Activated T-helper 1 cell treated with anti-CD3 and anti-CD28 coated beads, Interleukin-12 subunit alpha, Interleukin-12 subunit beta, Interleukin-2, Interleukin-4 antibody, amounts not matched to agents 30 ng/mL and 10 ng/mL and 1 ng/mL, durations not matched to agents 14 hours and 24 hours and 36 hours (primary cell): ENCODE measurements around the gene ZNF653. TPM values are rescaled to one million over a fixed set of nuclear protein-coding genes. Genes with fewer than 3 reads are reported as not detected.
A peak's percentile ranks its signal among the peaks of the same experiment; 100 is the strongest.

Experiments used
- DNase-seq: peaks from one replicate; pipeline ENCODE4 v3.0.0; 2021; ENCODE audit warnings: low spot score
- H3K27ac Mint-ChIP-seq: one replicate; pipeline ENCODE4 v1.8.0; 2021; ENCODE audit warnings: mild to moderate bottlenecking, mixed read lengths
- H3K27me3 Mint-ChIP-seq: one replicate; pipeline ENCODE4 v1.8.0; 2022; ENCODE audit warnings: mild to moderate bottlenecking, moderate library complexity, mixed read lengths; ENCODE audit not compliant: insufficient read depth
- H3K36me3 Mint-ChIP-seq: one replicate; pipeline ENCODE4 v1.8.0; 2021; ENCODE audit warnings: low read depth, mixed read lengths
- H3K4me1 Mint-ChIP-seq: one replicate; pipeline ENCODE4 v1.8.0; 2021; ENCODE audit warnings: low read depth, mixed read lengths
- H3K4me3 Mint-ChIP-seq: one replicate; pipeline ENCODE4 v1.8.0; 2021; ENCODE audit warnings: mild to moderate bottlenecking, moderate library complexity, mixed read lengths
- H3K9me3 Mint-ChIP-seq: one replicate; pipeline ENCODE4 v1.8.0; 2021; ENCODE audit warnings: mixed read lengths
- intact Hi-C: fragments of 100-400 bp; cut with micrococcal nuclease; formaldehyde crosslinking; loops from one replicate; pipeline ENCODE4 v1.15.1; 2024
- total RNA-seq: library from RNA; stranded (reverse); gene quantifications from 2 replicates; pipeline ENCODE4 v1.2.3, GENCODE V29; 2022

The ZNF653 gene
- total RNA-seq, 1 donor from 2014 or later, result 23.1 TPM

DNA sequence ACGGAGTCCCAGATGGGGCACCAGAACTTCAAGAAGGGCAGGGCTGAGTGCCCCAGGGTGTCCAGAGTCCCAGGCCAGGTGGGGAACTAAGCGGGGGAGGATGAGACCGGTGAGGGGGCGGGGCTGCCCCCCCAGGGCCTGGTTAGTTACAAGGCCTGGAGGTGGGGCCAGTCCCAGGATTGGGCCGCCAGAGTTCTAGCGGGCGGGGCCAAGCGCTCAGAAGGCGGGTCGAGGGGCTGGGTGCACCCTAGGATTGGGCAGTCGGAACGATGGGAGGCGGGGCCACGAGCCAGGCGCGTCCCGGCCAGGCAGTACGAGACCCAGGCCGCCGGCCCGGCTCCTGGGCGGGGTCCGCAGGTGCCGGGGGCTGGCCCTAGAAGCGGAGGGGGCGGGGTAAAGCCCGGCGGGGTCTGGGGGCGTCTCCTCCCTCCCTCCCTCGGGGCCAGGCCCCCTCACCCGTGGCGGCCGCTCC, 571 bp downstream of the ZNF653 start:
- intact Hi-C loops, result loop anchor here (1.0 to 2.0 kb wide), 9 partner anchors 23 to 1191 kb away; partner anchors contain the start of genes ECSIT, ELOF1, FBXW9 and ODAD3
- peak overlapping the region; percentile 91 for H3K4me3 Mint-ChIP-seq
- DNase-seq, result peak; percentile 97
- H3K36me3 Mint-ChIP-seq, result peaks cover 6% of the 10 kb centered on the region
- H3K9me3 Mint-ChIP-seq, result no peaks in the 10 kb centered on the region
- H3K27me3 Mint-ChIP-seq, result no peaks in the 10 kb centered on the region
- peaks cover 13% of the 10 kb centered on the region for H3K4me1 Mint-ChIP-seq
- H3K27ac Mint-ChIP-seq, result peak overlapping the region; percentile 84

DNA sequence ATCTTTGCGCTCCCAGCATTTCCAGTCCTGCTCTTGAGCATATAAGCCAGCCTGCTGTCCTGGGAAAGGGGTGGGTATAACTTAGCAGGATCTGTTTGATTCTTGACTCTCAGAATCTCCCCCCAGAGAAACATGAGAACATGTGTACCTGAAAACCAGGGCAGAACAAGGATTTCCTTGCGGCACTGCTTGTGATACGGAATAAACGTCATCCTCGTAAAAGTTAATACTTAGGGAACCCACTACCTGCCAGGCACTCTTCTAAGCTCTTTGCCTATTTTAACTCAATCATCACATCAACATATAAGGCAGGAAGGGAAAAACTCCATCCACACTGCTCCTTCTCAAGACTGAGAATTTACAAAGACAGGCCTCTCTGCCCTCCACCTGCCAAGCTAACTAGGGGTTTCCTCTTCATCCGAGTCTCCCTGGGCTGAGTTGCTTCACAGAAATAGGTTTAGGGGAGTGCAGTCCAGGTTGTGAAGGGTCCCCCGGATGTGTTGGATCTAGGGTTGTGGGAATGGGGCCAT, 1.1 kb downstream of the ZNF653 start:
- Mint-ChIP-seq H3K4me1 (peaks cover 13% of the 10 kb centered on the region), H3K27ac (peak overlapping the region; percentile 84), H3K36me3 (peaks cover 10% of the 10 kb centered on the region), H3K9me3 (no peaks in the 10 kb centered on the region), H3K27me3 (no peaks in the 10 kb centered on the region), H3K4me3 (peak overlapping the region; percentile 88)
- DNase-seq, result no peak
- intact Hi-C loops, result loop anchor here (1.0 to 2.0 kb wide), 9 partner anchors 22 to 1192 kb away; partner anchors contain the start of genes ECSIT, ELOF1, FBXW9 and ODAD3

DNA sequence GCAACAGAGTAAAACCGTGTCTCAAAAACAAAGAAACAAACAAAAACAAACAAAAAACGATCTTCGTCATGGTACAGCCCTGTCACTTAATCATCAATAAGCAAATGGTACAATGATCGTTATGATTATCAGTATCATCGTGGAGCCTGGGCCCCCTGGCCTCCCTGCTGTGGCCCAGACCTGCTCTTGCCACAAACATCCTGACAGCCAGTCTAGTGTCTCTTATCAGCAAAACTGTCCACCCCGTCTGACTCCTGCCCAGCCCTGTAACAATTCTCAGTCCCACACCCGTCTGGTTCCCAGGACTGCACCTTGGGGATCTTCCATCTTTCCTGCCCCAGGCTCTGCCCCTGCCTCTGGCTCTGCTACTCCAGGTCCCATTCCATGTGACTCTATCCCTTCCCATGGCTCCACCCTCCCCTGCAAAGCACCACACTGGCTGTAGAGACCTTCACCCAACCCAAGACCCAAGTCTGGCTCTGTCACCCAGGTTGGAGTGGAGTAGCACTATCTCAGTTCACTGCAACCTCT, 5.7 kb downstream of the ZNF653 start:
- Mint-ChIP-seq H3K27ac (no peak overlapping the region), H3K27me3 (no peaks in the 10 kb centered on the region)
- intact Hi-C loops, result no loop called here

GRCh38 chr19:11499220-11499726, 6.4 kb downstream of the ZNF653 start:
- Mint-ChIP-seq H3K27me3 (no peaks in the 10 kb centered on the region), H3K4me1 (no peaks in the 10 kb centered on the region), H3K27ac (no peak overlapping the region), H3K4me3 (no peak overlapping the region), H3K36me3 (peaks cover 13% of the 10 kb centered on the region), H3K9me3 (no peaks in the 10 kb centered on the region)
- no peak for DNase-seq
- intact Hi-C loops, result no loop called here

More for the DNA sequence above, 5.7 kb downstream of the ZNF653 start:
- Mint-ChIP-seq H3K4me3 (no peak overlapping the region), H3K36me3 (peaks cover 13% of the 10 kb centered on the region), H3K9me3 (no peaks in the 10 kb centered on the region), H3K4me1 (peaks cover 6% of the 10 kb centered on the region)
- no peak for DNase-seq

DNA sequence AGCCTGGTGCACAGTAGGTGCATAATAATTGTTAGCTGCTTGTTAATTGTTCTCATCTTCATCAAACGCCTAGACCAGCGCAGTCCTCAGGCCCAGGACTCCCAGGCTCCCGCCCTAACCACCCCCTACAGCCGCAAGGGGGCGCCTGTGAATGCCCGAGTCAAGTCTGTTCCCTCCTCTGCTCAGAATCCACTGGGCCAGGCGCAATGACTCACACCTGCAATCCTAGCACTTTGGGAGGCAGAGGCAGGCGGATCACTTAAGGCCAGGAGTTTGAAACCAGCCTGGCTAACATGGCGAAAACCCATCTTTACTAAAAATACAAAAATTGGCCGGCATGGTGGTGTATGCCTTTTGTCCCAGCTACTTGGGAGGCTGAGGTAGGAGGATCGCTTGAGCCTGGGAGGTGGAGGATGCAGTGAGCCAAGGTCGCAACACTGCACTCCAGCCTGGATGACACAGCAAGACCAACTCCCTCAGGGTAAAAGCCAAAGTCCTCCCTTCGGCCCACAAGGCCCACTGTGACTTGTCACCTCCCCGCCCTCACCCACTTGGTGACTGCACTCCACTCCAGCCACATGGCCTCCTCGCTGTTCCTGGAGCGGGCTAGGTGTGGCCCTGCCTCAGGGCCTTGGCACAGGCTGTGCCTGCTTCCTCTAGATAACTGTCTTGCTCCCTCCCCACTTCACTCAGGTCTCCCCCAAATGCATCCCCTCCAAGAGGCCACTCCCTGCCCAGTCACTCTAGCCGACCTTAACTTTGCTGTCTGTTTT, 9.1 kb downstream of the ZNF653 start:
- Mint-ChIP-seq H3K27ac (no peak overlapping the region), H3K4me1 (no peaks in the 10 kb centered on the region), H3K9me3 (no peaks in the 10 kb centered on the region), H3K36me3 (peaks cover 13% of the 10 kb centered on the region), H3K27me3 (no peaks in the 10 kb centered on the region), H3K4me3 (no peak overlapping the region)
- intact Hi-C loops, result loop anchor here (1.0 kb wide), 1 partner anchor 91 kb away; no protein-coding TSS in a partner anchor
- DNase-seq, result peak; percentile 31

DNA sequence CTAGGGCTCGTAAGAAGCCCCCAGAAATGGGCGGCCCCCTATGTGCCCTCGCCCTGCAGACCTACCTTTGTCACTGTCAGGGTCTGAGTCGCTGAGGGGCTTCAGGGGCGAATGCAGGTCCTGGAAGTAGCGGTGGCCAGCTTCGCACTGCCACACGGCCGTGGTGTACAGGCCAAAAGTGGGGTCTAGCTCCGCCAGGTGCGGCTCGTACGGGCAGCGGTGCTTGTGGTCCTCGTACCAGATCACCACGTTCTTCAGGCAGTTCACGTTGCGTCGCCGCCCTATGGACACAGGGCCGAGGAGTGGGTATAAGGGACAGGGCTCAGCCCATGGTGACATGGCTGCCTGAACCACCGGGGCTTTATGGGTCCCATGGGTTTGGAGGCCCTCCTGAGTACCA, 9.8 kb downstream of the ZNF653 start:
- intact Hi-C loops, result loop anchor here (1.0 kb wide), 1 partner anchor 91 kb away; no protein-coding TSS in a partner anchor
- Mint-ChIP-seq H3K27ac (no peak overlapping the region), H3K36me3 (peaks cover 13% of the 10 kb centered on the region), H3K4me3 (no peak overlapping the region), H3K9me3 (no peaks in the 10 kb centered on the region), H3K27me3 (no peaks in the 10 kb centered on the region), H3K4me1 (no peaks in the 10 kb centered on the region)
- DNase-seq, result no peak

- H3K36me3 Mint-ChIP-seq, result peaks cover 17% of the 10 kb centered on the region
- H3K9me3 Mint-ChIP-seq, result no peaks in the 10 kb centered on the region
- H3K27ac Mint-ChIP-seq, result no peak overlapping the region
- DNase-seq, result no peak
- intact Hi-C loops, result no loop called here
- H3K4me3 Mint-ChIP-seq, result no peak overlapping the region
- H3K4me1 Mint-ChIP-seq, result no peaks in the 10 kb centered on the region
- no peaks in the 10 kb centered on the region for H3K27me3 Mint-ChIP-seq
These were observed 10.2 kb downstream of the ZNF653 start for GRCh38 chr19:11495481-11495880.

DNA sequence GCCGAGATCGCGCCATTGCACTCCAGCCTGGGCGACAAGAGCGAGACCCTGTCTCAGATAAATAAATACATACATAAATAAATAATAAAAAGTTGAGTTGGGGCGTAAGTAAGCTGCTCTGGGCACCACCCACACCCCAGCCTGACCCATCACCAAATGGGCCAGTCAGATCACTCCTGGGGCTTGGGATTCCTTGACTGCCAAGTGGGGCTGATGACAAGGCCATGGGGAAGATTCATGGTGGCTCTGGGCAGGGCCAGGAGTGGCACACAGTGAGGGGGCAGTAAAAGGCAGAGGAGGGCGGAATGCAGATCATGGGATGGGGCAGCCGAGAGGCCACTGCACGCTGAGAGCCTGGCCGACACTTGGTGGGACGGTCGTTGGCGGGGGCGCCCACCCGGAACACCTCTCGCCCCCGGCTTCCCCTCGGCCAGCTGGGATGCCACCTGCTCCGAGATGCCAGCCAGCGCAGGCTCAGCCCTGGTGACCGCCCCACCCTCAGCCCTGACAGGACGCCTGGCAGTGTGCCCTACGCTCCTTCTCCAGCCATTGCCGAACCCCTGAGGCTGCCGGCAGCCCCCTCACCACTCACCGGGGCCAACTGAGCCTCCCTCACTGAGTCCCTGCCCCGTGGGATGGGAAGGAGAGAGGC, 10.9 kb downstream of the ZNF653 start:
- Mint-ChIP-seq H3K27ac (no peak overlapping the region), H3K4me1 (no peaks in the 10 kb centered on the region), H3K4me3 (no peak overlapping the region), H3K27me3 (no peaks in the 10 kb centered on the region), H3K9me3 (no peaks in the 10 kb centered on the region), H3K36me3 (peaks cover 18% of the 10 kb centered on the region)
- intact Hi-C loops, result no loop called here
- no peak for DNase-seq

DNA sequence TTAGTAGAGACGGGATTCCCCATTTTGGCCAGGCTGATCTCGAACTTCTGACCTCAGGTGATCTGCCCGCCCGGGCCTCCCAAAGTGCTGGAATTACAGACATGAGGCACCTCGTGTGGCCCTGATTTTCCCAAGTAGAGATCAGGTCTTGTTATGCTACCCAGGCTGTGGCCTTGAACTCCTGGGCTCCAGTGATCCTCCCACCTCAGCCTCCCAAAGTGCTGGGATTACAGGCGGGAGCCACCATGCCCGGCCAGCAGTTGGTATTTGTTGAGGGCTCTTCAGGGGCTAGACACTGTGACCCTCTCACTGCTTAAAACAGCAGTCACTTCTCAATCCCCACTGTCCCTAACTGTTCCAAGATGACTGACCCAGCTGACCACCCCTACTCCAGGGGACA, 16.3 kb downstream of the ZNF653 start:
- intact Hi-C loops, result no loop called here
- Mint-ChIP-seq H3K9me3 (no peaks in the 10 kb centered on the region), H3K27me3 (no peaks in the 10 kb centered on the region), H3K4me1 (no peaks in the 10 kb centered on the region), H3K27ac (no peak overlapping the region), H3K4me3 (no peak overlapping the region), H3K36me3 (peaks cover 15% of the 10 kb centered on the region)
- no peak for DNase-seq

DNA sequence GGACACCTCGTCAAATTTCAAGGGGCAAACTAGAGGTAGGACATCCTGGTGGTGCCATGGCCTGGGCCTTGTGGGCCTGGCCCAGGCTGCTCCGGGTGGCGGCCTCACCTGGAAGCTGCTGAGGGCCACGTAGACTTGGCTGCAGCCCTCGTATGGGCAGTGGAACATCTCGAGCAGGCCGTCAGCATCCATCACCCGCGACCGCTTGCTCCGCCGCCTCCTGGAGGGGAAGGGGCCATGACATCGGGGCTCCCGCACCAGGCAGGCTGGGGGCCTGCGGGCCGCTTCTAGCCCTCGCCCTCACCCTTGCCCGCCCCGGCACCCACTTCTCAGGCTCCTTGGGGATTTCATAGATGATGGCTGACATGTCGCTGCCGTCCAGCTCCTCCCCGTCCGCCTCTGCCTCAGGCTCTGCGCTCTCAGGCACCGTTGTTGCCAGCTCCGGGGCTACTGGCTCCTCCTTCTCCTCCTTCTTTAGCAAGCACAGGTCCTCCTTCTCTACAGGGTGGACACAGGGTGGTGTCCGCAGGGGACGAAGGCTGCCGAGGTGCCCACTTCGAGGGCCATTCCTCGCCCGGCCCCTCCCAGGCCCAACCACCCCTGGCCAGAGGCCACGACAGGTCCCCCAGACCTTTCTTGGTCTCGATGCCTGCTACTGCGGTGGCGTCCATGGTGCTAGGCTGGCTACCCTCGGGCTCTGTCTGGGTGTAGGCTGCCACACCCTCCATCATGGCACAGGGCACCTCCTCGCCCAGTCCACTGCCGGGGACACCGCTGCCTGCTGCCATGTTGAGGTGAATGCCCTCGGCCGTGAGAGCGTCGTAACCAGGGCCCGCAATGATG, 18.8 kb downstream of the ZNF653 start:
- Mint-ChIP-seq H3K4me3 (no peak overlapping the region), H3K27me3 (peaks cover under 1% of the 10 kb centered on the region), H3K27ac (no peak overlapping the region), H3K36me3 (peaks cover 18% of the 10 kb centered on the region), H3K4me1 (peaks cover 10% of the 10 kb centered on the region), H3K9me3 (no peaks in the 10 kb centered on the region)
- DNase-seq, result no peak
- intact Hi-C loops, result no loop called here

DNA sequence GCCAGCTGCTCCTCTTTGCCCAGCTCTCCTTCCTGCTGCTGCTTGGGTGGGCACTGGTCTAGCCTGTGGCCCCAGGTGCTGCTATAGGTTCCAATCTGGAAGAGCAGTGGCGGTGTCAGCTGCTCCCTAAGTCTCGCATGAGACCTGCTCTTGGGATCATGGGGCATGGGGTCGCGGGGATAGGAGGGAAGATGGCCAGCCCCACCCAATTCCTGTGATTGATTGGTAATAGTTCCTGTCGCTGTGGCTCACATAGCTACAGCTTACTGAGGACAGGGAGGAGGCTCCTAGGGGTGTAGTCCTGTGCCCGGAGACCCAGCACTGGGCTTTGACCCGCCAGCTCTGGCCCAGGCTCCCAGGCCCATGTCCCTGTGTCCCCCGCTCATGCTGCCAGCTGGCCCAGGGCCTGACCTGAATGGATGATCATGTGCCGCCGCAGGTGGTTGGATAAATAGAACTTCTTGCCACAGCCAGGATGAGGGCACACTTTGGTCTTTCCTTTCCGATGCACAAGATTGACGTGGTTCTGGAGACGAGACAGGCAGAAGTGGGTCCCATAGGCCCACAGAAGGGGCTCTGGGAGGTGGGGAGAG, 20.3 kb downstream of the ZNF653 start:
- no peak overlapping the region for H3K27ac Mint-ChIP-seq
- peaks cover 9% of the 10 kb centered on the region for H3K27me3 Mint-ChIP-seq
- no peak for DNase-seq
- no peaks in the 10 kb centered on the region for H3K9me3 Mint-ChIP-seq
- H3K4me3 Mint-ChIP-seq, result no peak overlapping the region
- H3K36me3 Mint-ChIP-seq, result peaks cover 11% of the 10 kb centered on the region
- intact Hi-C loops, result no loop called here
- peaks cover 16% of the 10 kb centered on the region for H3K4me1 Mint-ChIP-seq
